HepG2 (cell line): ENCODE data around the gene ZSWIM8. TPM values are rescaled to one million over a fixed set of nuclear protein-coding genes. Genes with fewer than 3 reads are reported as not detected.
A peak's percentile ranks its signal among the peaks of the same experiment; 100 is the strongest.

Experiments
- ASH2L ChIP-seq: fragments of 300-600, 200-600 bp; sonication (generic); IDR thresholded peaks from 2 replicates; pipeline ENCODE4 v1.7.0; 2017; ENCODE audit warnings: low read depth, mild to moderate bottlenecking, moderate library complexity, mixed read lengths, low read length; ENCODE audit not compliant: insufficient read length
- GABPB1 ChIP-seq: IDR thresholded peaks from 2 replicates; pipeline ENCODE4 v1.6.1; 2016; ENCODE audit warnings: mild to moderate bottlenecking, missing genetic modification reagents, moderate library complexity, missing compliant biosample characterization
- HMG20A ChIP-seq: IDR thresholded peaks from 2 replicates; pipeline ENCODE4 v1.6.1; 2016; ENCODE audit warnings: borderline replicate concordance
- HNRNPLL ChIP-seq: fragments of 200-400 bp; formaldehyde crosslinking; IDR thresholded peaks from 2 replicates; pipeline ENCODE4 v1.6.1; 2017; ENCODE audit warnings: mild to moderate bottlenecking, low read depth, low read length; ENCODE audit not compliant: poor library complexity, severe bottlenecking
- MIER2 ChIP-seq: IDR thresholded peaks from 2 replicates; pipeline ENCODE4 v1.6.1; 2016; ENCODE audit warnings: missing biosample characterization, missing genetic modification reagents
- MYPOP ChIP-seq: sonication (generic); formaldehyde crosslinking; IDR thresholded peaks from 2 replicates; pipeline ENCODE4 v1.8.1; 2023; ENCODE audit warnings: mild to moderate bottlenecking, moderate library complexity, missing genetic modification reagents
- RORA ChIP-seq: sonication (generic); formaldehyde crosslinking; IDR thresholded peaks from 2 replicates; pipeline ENCODE4 v1.5.0; 2020; ENCODE audit warnings: mild to moderate bottlenecking, missing genetic modification reagents, moderate library complexity
- SMAD1 ChIP-seq: sonication (generic); formaldehyde crosslinking; IDR thresholded peaks from 2 replicates; pipeline ENCODE4 v1.4.0; 2020; ENCODE audit warnings: missing genetic modification reagents, low read depth, mild to moderate bottlenecking, borderline replicate concordance
- SRY ChIP-seq: sonication (generic); formaldehyde crosslinking; IDR thresholded peaks from 2 replicates; pipeline ENCODE4 v1.8.0; 2022; ENCODE audit warnings: mild to moderate bottlenecking, missing genetic modification reagents
- THAP8 ChIP-seq: sonication (generic); formaldehyde crosslinking; IDR thresholded peaks from 2 replicates; pipeline ENCODE4 v1.5.1; 2020; ENCODE audit warnings: missing genetic modification reagents, mild to moderate bottlenecking, borderline replicate concordance
- ZBTB20 ChIP-seq: sonication (generic); formaldehyde crosslinking; IDR thresholded peaks from 2 replicates; pipeline ENCODE4 v1.8.1; 2023; ENCODE audit warnings: missing genetic modification reagents, low read depth, mild to moderate bottlenecking, borderline replicate concordance
- ZBTB4 ChIP-seq: sonication (generic); formaldehyde crosslinking; IDR thresholded peaks from 2 replicates; pipeline ENCODE4 v1.4.0; 2020; ENCODE audit warnings: missing genetic modification reagents, mild to moderate bottlenecking, borderline replicate concordance
- ZNF225 ChIP-seq: sonication (generic); formaldehyde crosslinking; IDR thresholded peaks from 2 replicates; pipeline ENCODE4 v1.4.0; 2020; ENCODE audit warnings: mild to moderate bottlenecking, missing genetic modification reagents
- ZNF230 ChIP-seq: sonication (generic); formaldehyde crosslinking; IDR thresholded peaks from 2 replicates; pipeline ENCODE4 v1.4.0; 2020; ENCODE audit warnings: mild to moderate bottlenecking, missing genetic modification reagents
- ZNF232 ChIP-seq: sonication (generic); formaldehyde crosslinking; IDR thresholded peaks from 2 replicates; pipeline ENCODE4 v1.4.0; 2020; ENCODE audit warnings: missing genetic modification reagents, borderline replicate concordance
- ZNF317 ChIP-seq: sonication (generic); formaldehyde crosslinking; IDR thresholded peaks from 2 replicates; pipeline ENCODE4 v1.5.0; 2020; ENCODE audit warnings: mild to moderate bottlenecking, missing genetic modification reagents
- ZNF75D ChIP-seq: sonication (generic); formaldehyde crosslinking; IDR thresholded peaks from 2 replicates; pipeline ENCODE4 v1.8.1; 2023; ENCODE audit warnings: missing genetic modification reagents, mild to moderate bottlenecking, borderline replicate concordance
- ZNF777 ChIP-seq: sonication (generic); formaldehyde crosslinking; IDR thresholded peaks from 2 replicates; pipeline ENCODE4 v1.4.0; 2020; ENCODE audit warnings: missing genetic modification reagents
- ZNF816 ChIP-seq: sonication (generic); formaldehyde crosslinking; IDR thresholded peaks from 2 replicates; pipeline ENCODE4 v1.8.0; 2022; ENCODE audit warnings: missing genetic modification reagents, mild to moderate bottlenecking, borderline replicate concordance
- ZNF83 ChIP-seq: sonication (generic); formaldehyde crosslinking; IDR thresholded peaks from 2 replicates; pipeline ENCODE4 v1.4.0; 2020; ENCODE audit warnings: missing genetic modification reagents, mild to moderate bottlenecking, borderline replicate concordance
- ZNF891 ChIP-seq: sonication (generic); formaldehyde crosslinking; IDR thresholded peaks from 2 replicates; pipeline ENCODE4 v1.5.0; 2020; ENCODE audit warnings: mild to moderate bottlenecking, missing genetic modification reagents
- ZSCAN31 ChIP-seq: sonication (generic); formaldehyde crosslinking; IDR thresholded peaks from 2 replicates; pipeline ENCODE4 v1.5.0; 2020; ENCODE audit warnings: low read depth, mild to moderate bottlenecking, missing genetic modification reagents
- polyA plus RNA-seq, 8 experiments: library from polyadenylated mRNA; depleted of rRNA in 3 of 8; stranded (reverse) in 7 of 8; unstranded in 1 of 8; fragments of >200 nt; fragmentation: Illumina TruSeq in 4 of 8; extraction: Trizol in 4 of 8; gene quantifications; 2 replicates each; pipeline versions ENCODE4 v1.2.1 to v1.2.3, GENCODE V29; 2011 to 2016; ENCODE audit warnings: low read depth in 4 of 8, missing spikeins in 1 of 8, mixed read lengths in 1 of 8; ENCODE audit not compliant: insufficient read depth in 1 of 8
- total RNA-seq, 5 experiments: library from RNA; depleted of rRNA; stranded (reverse); fragments of >200 nt; fragmentation: Illumina TruSeq; extraction: Trizol; gene quantifications; 2 replicates each; pipeline ENCODE4 v1.2.3, GENCODE V29; 2016; ENCODE audit warnings: low read depth in 1 of 5

Gene ZSWIM8
- total and polyA plus RNA-seq, 2 of the 13 experiments (the other 11 are each of a cell fraction or from before 2014, with no cell fraction given), result 39.9 to 98.2 TPM

GRCh38 chr10:73785721-73786511 lies 510 bp downstream of the ZSWIM8 start (continued):
- TF ChIP-seq ZNF83 (CRISPR knock-in tag) (0 out of 2 replicates have a peak, but pooled peaks have one; percentile 46), HMG20A (CRISPR knock-in tag) (no peak), ZNF232 (CRISPR knock-in tag) (no peak), ZNF225 (CRISPR knock-in tag) (no peak), ZNF891 (CRISPR knock-in tag) (peak; percentile 21; the same call in 1 of the 2 replicates), HNRNPLL (peak; percentile 51), GABPB1 (CRISPR knock-in tag) (peak; percentile 32; the same call in 1 of the 2 replicates), MYPOP (CRISPR knock-in tag) (no peak), ZSCAN31 (CRISPR knock-in tag) (peak; percentile 44; the same call in 1 of the 2 replicates), ZNF75D (CRISPR knock-in tag) (no peak), ZBTB20 (CRISPR knock-in tag) (0 out of 2 replicates have a peak, but pooled peaks have one; percentile 20), SMAD1 (CRISPR knock-in tag) (0 out of 2 replicates have a peak, but pooled peaks have one; percentile 32), MIER2 (CRISPR knock-in tag) (peak; percentile 62; the same call in 1 of the 2 replicates), ZNF230 (CRISPR knock-in tag) (0 out of 2 replicates have a peak, but pooled peaks have one; percentile 10), ZNF317 (CRISPR knock-in tag) (0 out of 2 replicates have a peak, but pooled peaks have one; percentile 8), ZNF816 (CRISPR knock-in tag) (peak; percentile 66; the same call in 1 of the 2 replicates), ASH2L (peak; percentile 56), ZNF777 (CRISPR knock-in tag) (0 out of 2 replicates have a peak, but pooled peaks have one; percentile 23), THAP8 (CRISPR knock-in tag) (no peak), ZBTB4 (CRISPR knock-in tag) (no peak), RORA (CRISPR knock-in tag) (no peak), SRY (CRISPR knock-in tag) (peak; percentile 59; the same call in 1 of the 2 replicates)
